ENCODE results near the gene NPDC1. TPM values are rescaled to one million over a fixed set of nuclear protein-coding genes. Genes with fewer than 3 reads are reported as not detected.

Gene NPDC1
- total RNA-seq, 1 experiment from 2014 or later, result 25.4 TPM

DNA sequence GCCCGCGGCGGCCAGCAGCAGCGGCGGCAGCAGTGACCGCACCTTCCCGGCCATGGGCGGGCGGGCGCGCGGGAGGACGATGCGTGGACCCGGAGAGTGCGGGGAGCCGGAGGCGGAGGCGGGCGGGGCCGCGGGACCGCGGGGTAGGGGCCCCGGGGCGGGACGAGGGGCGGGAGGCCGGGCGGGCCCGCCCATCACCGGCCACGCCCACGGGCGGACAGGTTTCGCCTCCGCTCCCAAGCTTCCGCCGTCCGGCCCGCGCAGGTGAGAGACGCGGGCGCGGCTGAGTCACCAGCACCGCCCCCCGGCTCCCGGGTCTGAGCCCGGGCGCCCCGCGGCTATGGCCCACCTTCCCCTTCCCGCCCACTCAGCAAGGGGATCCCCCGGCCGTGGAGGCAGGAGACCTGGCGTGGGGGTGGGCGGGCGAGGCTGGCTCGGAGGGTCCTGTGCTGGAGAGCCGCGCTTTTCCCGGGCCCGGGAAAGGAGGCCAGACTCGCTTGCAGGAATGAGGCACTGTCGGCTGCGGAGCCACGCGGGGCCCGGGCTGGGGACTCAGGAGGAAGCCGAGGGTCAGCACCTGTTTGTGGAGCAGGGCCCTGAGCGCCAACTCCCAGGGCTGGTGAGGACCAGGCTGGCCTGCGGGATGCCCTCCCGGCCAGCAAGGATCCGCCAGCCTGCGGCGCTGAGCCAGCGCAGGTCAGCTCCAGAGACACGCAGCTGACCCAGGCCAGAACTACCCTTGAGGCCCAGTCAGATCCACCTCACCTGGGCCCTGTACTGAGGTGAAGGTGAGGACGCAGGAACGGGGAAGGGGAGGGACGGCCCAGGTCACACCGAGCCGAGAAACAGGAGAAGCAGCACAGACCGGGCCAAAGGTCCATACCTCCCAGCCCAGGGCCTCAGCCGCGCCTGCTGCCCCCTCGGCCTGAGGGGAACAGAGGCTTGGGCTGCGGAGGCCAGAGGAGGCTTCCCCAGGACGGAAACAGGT is 8.3 kb upstream of the NPDC1 start, which contains the start of gene ENTPD2:
Gene ENTPD2 (minus strand): TSS at position 118 of the 988 bp plus-strand sequence. CDS start 64 bp downstream, at position 54.
- Histone ChIP-seq H3K9me2 (replicated peaks; ENCODE audit: low read length) (no peaks in the 10 kb centered on the region), H4K20me1 (ENCODE audit: low read length) (no peaks in the 10 kb centered on the region), H3F3A (ENCODE audit: low read length, unreplicated experiment) (no peaks in the 10 kb centered on the region), H3K36me3 (ENCODE audit: low read depth, low read length) (no peaks in the 10 kb centered on the region), H3K27me3 (ENCODE audit: low read length) (no peaks in the 10 kb centered on the region), H3K4me3 (ENCODE audit: low read length) (peak within 1 kb of the TSS; percentile 67), H2AFZ (ENCODE audit: low read length) (peak within 1 kb of the TSS; percentile 72), H3K4me1 (ENCODE audit: insufficient read depth, low read length) (peaks cover 24% of the 10 kb centered on the region), H3K9ac (ENCODE audit: low read length) (peak within 1 kb of the TSS; percentile 48), H3K4me2 (ENCODE audit: low read length) (peak within 1 kb of the TSS; percentile 92), H3K79me2 (ENCODE audit: low read length) (no peaks in the 10 kb centered on the region), H3K27ac (ENCODE audit: low read length) (no peak within 1 kb of the TSS), H3K9me3 (ENCODE audit: low read length) (no peaks in the 10 kb centered on the region)
- no TSS peak for BruUV-seq (replicated peaks)
- TF ChIP-seq EZH2 (IDR thresholded peaks at IDR 0.05; ENCODE audit: low read length, unreplicated experiment) (no peak), CTCF (conservative IDR thresholded peaks at IDR 0.05; ENCODE audit: low read depth, low read length) (no peak), EZH2phosphoT487 (IDR thresholded peaks at IDR 0.05; ENCODE audit: borderline replicate concordance, low read length) (no peak)
- intact Hi-C loops (cut with micrococcal nuclease), result no loop called here
- CTCF ChIA-PET, result no interaction called here
- POLR2A ChIA-PET (ENCODE audit: unreplicated experiment), result interaction anchor here (0.7 kb wide), 1 partner anchor 293 kb away, joined by 3 read pairs; no protein-coding TSS in a partner anchor
- peak; percentile 37 for ATAC-seq
- DNase-seq, result peak; percentile 79

DNA sequence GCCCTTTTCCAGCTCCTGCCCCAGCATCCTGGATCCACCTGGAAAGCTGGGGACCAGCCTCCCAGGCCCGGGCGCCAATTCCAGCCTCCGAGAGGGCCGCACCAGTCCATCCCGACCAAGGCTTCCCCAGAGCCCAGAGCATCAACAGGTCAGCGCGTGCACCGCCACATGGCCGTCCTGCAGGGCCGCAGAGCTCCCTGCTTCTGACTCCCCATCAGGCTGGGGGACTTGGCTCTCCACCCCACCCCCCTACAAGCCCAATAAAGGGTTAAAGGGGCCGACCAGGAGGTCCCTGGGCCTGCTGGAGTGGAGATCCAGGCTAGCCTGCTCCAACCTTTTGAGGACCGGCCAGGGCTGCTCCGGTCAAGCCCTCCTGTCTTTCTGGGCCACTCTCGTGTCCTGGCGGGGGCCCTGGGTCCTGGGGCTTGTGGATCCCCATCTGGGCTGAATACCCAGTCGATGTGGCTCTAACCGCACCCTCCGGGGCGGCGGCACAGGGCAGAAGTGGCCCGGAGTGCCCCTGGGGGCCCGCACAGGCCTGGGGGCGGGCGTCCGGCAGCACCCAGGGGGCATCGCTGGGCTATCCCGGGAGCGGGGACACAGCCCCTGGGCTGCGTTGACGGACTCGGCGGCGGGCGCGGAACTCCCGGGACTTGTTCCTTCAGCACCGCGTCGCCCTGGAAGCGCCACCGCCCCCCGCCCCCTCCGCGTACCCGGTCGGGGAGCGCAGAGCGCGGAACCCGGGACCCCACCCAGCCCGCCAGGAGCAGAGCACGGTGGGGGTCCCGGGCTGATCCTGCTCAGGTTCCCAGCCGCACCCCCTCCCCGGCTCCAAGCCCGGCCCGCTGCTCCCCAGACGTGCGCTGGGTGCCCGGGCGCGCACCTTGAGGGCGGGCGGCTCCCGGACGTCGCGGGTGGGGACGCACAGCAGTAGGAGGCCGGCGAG is 7.3 kb upstream of the NPDC1 start:
- Histone ChIP-seq H3K9ac (ENCODE audit: low read length) (no peak overlapping the region), H3K9me3 (ENCODE audit: low read length) (no peaks in the 10 kb centered on the region), H3K79me2 (ENCODE audit: low read length) (no peaks in the 10 kb centered on the region), H3K27me3 (ENCODE audit: low read length) (no peaks in the 10 kb centered on the region), H2AFZ (ENCODE audit: low read length) (peak overlapping the region; percentile 48; the same call in 1 of the 2 replicates), H3K4me2 (ENCODE audit: low read length) (peak overlapping the region; percentile 92), H3K9me2 (replicated peaks; ENCODE audit: low read length) (no peaks in the 10 kb centered on the region), H3F3A (ENCODE audit: low read length, unreplicated experiment) (no peaks in the 10 kb centered on the region), H4K20me1 (ENCODE audit: low read length) (no peaks in the 10 kb centered on the region), H3K27ac (ENCODE audit: low read length) (no peak overlapping the region), H3K4me1 (ENCODE audit: insufficient read depth, low read length) (peaks cover 24% of the 10 kb centered on the region), H3K36me3 (ENCODE audit: low read depth, low read length) (no peaks in the 10 kb centered on the region), H3K4me3 (ENCODE audit: low read length) (peak overlapping the region; percentile 67)
- intact Hi-C loops (cut with micrococcal nuclease), result no loop called here
- ATAC-seq (peak; percentile 10), DNase-seq (no peak)
- POLR2A ChIA-PET (ENCODE audit: unreplicated experiment), result no interaction called here
- no peak for TF ChIP-seq EZH2phosphoT487 (IDR thresholded peaks at IDR 0.05; ENCODE audit: borderline replicate concordance, low read length)
- no peak for TF ChIP-seq CTCF (conservative IDR thresholded peaks at IDR 0.05; ENCODE audit: low read depth, low read length)
- TF ChIP-seq EZH2 (IDR thresholded peaks at IDR 0.05; ENCODE audit: low read length, unreplicated experiment), result no peak
- CTCF ChIA-PET, result interaction anchor here (0.6 to 1.0 kb wide), 2 partner anchors 13 to 18 kb away, joined by 3 to 4 read pairs; no protein-coding TSS in a partner anchor
- BruUV-seq (replicated peaks), result no TSS peak
